ENCODE data around the gene TCERG1L.

The TCERG1L gene

GRCh38 chr10:131269776-131270460 lies 41.6 kb downstream of the TCERG1L start:
- no peak for DNase-seq

GRCh38 chr10:131267814-131268095 lies 43.8 kb downstream of the TCERG1L start:
- DNase-seq = no peak

GRCh38 chr10:131266936-131267813 lies 44.3 kb downstream of the TCERG1L start:
- DNase-seq = no peak

GRCh38 chr10:131264110-131264788 lies 47.3 kb downstream of the TCERG1L start:
- no peak for DNase-seq

GRCh38 chr10:131261890-131262475 lies 49.5 kb downstream of the TCERG1L start:
- no peak for DNase-seq

- no peak for DNase-seq
These were observed 50.9 kb downstream of the TCERG1L start for GRCh38 chr10:131260452-131261211.

- DNase-seq = no peak
These were observed 51.5 kb downstream of the TCERG1L start for GRCh38 chr10:131260031-131260430.

- DNase-seq = no peak
These were observed 52.0 kb downstream of the TCERG1L start for GRCh38 chr10:131259535-131259934.

- no peak for DNase-seq
These were observed 53.3 kb downstream of the TCERG1L start for GRCh38 chr10:131258256-131258655.

- DNase-seq = no peak
These were observed 54.5 kb downstream of the TCERG1L start for GRCh38 chr10:131257027-131257426.

GRCh38 chr10:131254859-131255252 lies 56.7 kb downstream of the TCERG1L start:
- DNase-seq = no peak

- no peak for DNase-seq
These were observed 57.3 kb downstream of the TCERG1L start for GRCh38 chr10:131253931-131254858.

GRCh38 chr10:131252567-131253276 lies 58.8 kb downstream of the TCERG1L start:
- no peak for DNase-seq

- DNase-seq = no peak
These were observed 60.4 kb downstream of the TCERG1L start for GRCh38 chr10:131251146-131251541.

- no peak for DNase-seq
These were observed 60.9 kb downstream of the TCERG1L start for GRCh38 chr10:131250454-131251145.

- DNase-seq = no peak
These were observed 61.6 kb downstream of the TCERG1L start for GRCh38 chr10:131249955-131250344.

GRCh38 chr10:131249238-131249954 lies 62.1 kb downstream of the TCERG1L start:
- DNase-seq = no peak

- no peak for DNase-seq
These were observed 63.0 kb downstream of the TCERG1L start for GRCh38 chr10:131248376-131249165.

- DNase-seq = no peak
These were observed 63.6 kb downstream of the TCERG1L start for GRCh38 chr10:131247873-131248272.

All from OCI-M1 (cell line).